Measurements from ENCODE around the gene EMC6. TPM values are rescaled to one million over a fixed set of nuclear protein-coding genes. Genes with fewer than 3 reads are reported as not detected.

The EMC6 gene
- total RNA-seq, 2 donors from 2014 or later: 28.9 to 58.8 TPM

- Mint-ChIP-seq H3K9me3 (no peaks in the 10 kb centered on the region), H3K27me3 (no peaks in the 10 kb centered on the region), H3K27ac (no peak overlapping the region), H3K36me3 (ENCODE audit: low read depth) (no peaks in the 10 kb centered on the region), H3K4me1 (no peaks in the 10 kb centered on the region), H3K4me3 (no peak overlapping the region)
- ATAC-seq (replicated peaks): peak; percentile 92
These were observed 14.5 kb downstream of the EMC6 start for GRCh38 chr17:3683054-3683511.

DNA sequence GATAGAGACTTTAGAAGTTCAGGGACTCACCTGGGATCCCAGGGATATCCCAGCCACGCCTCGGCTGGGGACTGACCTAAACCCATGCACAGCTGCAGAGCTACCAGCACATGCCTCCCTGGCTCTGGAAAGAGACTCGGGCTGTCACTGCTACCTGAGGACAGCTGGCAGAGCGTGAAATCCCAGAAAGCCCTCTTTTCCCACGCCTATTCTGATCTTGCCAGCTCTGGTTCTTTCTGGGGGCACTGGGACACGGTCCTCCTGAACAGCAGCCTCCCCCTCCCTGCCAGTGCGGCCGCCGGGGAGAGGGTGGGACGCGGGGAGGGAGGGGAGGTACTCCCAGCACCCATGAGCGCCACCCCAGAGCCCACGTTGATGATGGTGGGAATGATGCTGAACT lies 16.6 kb downstream of the EMC6 start:
- H3K36me3 Mint-ChIP-seq (ENCODE audit: low read depth): peaks cover 7% of the 10 kb centered on the region
- H3K27me3 Mint-ChIP-seq: no peaks in the 10 kb centered on the region
- H3K27ac Mint-ChIP-seq: no peak overlapping the region
- no peaks in the 10 kb centered on the region for H3K4me1 Mint-ChIP-seq
- H3K9me3 Mint-ChIP-seq: no peaks in the 10 kb centered on the region
- no peak for ATAC-seq (replicated peaks)
- H3K4me3 Mint-ChIP-seq: no peak overlapping the region

- Mint-ChIP-seq H3K9me3 (no peaks in the 10 kb centered on the region), H3K4me3 (no peak overlapping the region), H3K36me3 (ENCODE audit: low read depth) (peaks cover 19% of the 10 kb centered on the region), H3K27me3 (no peaks in the 10 kb centered on the region), H3K27ac (no peak overlapping the region), H3K4me1 (no peaks in the 10 kb centered on the region)
- ATAC-seq (replicated peaks): no peak
These were observed 19.5 kb downstream of the EMC6 start for GRCh38 chr17:3688027-3688553.

GRCh38 chr17:3688852-3689261 lies 20.2 kb downstream of the EMC6 start:
- H3K4me3 Mint-ChIP-seq: no peak overlapping the region
- no peak for ATAC-seq (replicated peaks)
- no peak overlapping the region for H3K27ac Mint-ChIP-seq
- no peaks in the 10 kb centered on the region for H3K4me1 Mint-ChIP-seq
- peaks cover 21% of the 10 kb centered on the region for H3K36me3 Mint-ChIP-seq (ENCODE audit: low read depth)
- no peaks in the 10 kb centered on the region for H3K9me3 Mint-ChIP-seq
- no peaks in the 10 kb centered on the region for H3K27me3 Mint-ChIP-seq

- Mint-ChIP-seq H3K36me3 (ENCODE audit: low read depth) (peaks cover 24% of the 10 kb centered on the region), H3K27ac (no peak overlapping the region), H3K27me3 (no peaks in the 10 kb centered on the region)
These were observed 20.9 kb downstream of the EMC6 start for GRCh38 chr17:3689262-3690093.

DNA sequence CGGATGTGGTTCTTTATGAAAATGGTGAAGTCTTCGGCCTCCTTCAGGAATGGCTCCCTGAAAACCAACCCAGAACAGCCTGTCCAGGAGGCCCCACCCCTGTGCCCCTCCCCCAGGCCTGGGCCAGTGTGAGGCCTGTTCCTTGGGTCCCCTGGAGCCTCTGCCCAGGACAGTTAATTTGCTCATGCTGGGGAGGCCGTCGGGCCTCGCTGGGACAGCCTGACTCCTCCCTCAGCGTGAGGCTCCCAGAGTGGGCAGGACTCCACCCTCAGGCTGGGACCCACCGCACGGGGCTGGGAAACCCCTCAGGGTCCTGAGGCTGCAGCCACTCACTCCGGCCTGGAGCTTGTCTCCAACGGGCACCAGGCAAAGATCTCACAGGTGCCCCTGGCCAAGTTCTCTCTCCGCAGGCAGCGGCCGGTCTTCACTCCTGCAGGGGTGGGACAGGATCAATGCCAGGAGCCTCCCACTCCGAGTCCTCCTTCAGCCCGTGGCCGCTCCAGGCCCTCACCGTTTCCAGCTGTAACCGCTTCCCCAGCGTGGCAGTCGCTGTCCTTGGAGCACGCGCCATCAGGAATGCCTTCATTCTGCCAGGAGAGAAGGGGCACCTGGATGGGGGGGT lies 21.6 kb downstream of the EMC6 start:
- peaks cover 5% of the 10 kb centered on the region for H3K4me1 Mint-ChIP-seq
- peaks cover 24% of the 10 kb centered on the region for H3K36me3 Mint-ChIP-seq (ENCODE audit: low read depth)
- no peak for ATAC-seq (replicated peaks)
- no peak overlapping the region for H3K27ac Mint-ChIP-seq
- no peak overlapping the region for H3K4me3 Mint-ChIP-seq
- no peaks in the 10 kb centered on the region for H3K9me3 Mint-ChIP-seq
- H3K27me3 Mint-ChIP-seq: no peaks in the 10 kb centered on the region

More at GRCh38 chr17:3689262-3690093, 20.9 kb downstream of the EMC6 start:
- H3K4me3 Mint-ChIP-seq: no peak overlapping the region
- no peak for ATAC-seq (replicated peaks)
- H3K9me3 Mint-ChIP-seq: no peaks in the 10 kb centered on the region
- peaks cover 1% of the 10 kb centered on the region for H3K4me1 Mint-ChIP-seq

DNA sequence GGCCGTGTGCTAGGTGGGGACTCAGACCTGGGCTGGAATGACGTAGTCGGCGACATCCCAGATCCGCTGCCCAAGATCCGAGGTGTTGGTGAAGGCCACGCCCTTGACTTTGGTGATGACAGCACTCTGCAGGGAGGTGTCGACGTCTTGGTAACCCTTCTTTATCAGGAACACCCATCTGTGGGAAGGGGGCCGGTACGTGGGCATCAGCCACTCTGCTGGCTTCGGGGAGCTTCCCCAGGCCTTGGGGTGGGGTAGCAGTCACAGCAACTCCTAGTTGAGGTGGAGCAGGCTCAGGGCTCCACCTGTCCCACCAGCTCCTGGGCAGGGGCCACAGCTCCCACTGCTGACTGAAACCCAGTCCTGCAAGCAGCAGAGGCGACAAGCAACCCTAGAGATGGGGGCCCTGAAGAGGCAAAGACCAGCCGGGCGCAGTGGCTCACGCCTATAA lies 23.0 kb downstream of the EMC6 start:
- H3K27ac Mint-ChIP-seq: no peak overlapping the region
- peaks cover 5% of the 10 kb centered on the region for H3K4me1 Mint-ChIP-seq
- H3K4me3 Mint-ChIP-seq: no peak overlapping the region
- H3K36me3 Mint-ChIP-seq (ENCODE audit: low read depth): peaks cover 24% of the 10 kb centered on the region
- no peaks in the 10 kb centered on the region for H3K9me3 Mint-ChIP-seq
- no peak for ATAC-seq (replicated peaks)
- H3K27me3 Mint-ChIP-seq: no peaks in the 10 kb centered on the region

- no peak overlapping the region for H3K4me3 Mint-ChIP-seq
- no peak for ATAC-seq (replicated peaks)
- H3K4me1 Mint-ChIP-seq: peaks cover 5% of the 10 kb centered on the region
- no peaks in the 10 kb centered on the region for H3K9me3 Mint-ChIP-seq
- H3K36me3 Mint-ChIP-seq (ENCODE audit: low read depth): peaks cover 24% of the 10 kb centered on the region
- no peaks in the 10 kb centered on the region for H3K27me3 Mint-ChIP-seq
- no peak overlapping the region for H3K27ac Mint-ChIP-seq
These were observed 23.7 kb downstream of the EMC6 start for GRCh38 chr17:3692346-3692745.

- Mint-ChIP-seq H3K36me3 (ENCODE audit: low read depth) (peaks cover 24% of the 10 kb centered on the region), H3K27me3 (no peaks in the 10 kb centered on the region), H3K27ac (no peak overlapping the region), H3K9me3 (no peaks in the 10 kb centered on the region), H3K4me3 (no peak overlapping the region), H3K4me1 (peaks cover 5% of the 10 kb centered on the region)
- ATAC-seq (replicated peaks): no peak
These were observed 24.5 kb downstream of the EMC6 start for GRCh38 chr17:3693141-3693540.

GRCh38 chr17:3693829-3694231 lies 25.2 kb downstream of the EMC6 start:
- H3K27me3 Mint-ChIP-seq: no peaks in the 10 kb centered on the region
- ATAC-seq (replicated peaks): peak; percentile 92
- H3K27ac Mint-ChIP-seq: peak overlapping the region; percentile 77
- peak overlapping the region; percentile 79 for H3K4me3 Mint-ChIP-seq
- H3K36me3 Mint-ChIP-seq (ENCODE audit: low read depth): peaks cover 24% of the 10 kb centered on the region
- H3K9me3 Mint-ChIP-seq: no peaks in the 10 kb centered on the region
- peaks cover 5% of the 10 kb centered on the region for H3K4me1 Mint-ChIP-seq

DNA sequence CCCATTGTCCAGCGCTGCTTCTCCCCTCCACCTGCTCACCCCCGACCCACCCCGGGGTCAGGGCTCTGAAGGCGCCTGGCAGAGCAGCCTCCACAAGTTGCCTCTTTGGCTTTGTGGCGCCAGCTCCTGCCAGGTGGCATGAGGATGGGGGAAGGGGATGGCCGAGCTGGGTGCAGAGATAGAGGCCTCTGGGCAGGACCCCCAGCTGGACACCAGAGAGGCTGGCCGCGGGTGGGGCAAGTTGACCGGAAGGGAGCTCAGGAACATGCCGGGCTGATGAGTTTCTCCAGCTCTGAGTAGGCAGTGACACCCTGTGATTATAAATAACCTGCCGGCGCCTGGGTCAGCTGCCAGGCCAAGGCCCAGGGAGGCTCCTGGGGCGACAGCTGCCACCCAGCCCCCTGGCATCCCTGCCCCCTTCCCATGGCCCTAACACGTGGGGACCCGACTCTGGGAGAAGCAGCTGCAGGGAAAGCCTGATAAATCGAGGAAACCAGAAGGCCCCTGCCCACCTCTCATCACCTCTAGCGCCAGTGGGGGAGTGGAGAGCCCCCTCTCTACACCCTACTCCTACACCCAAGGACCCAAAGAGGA lies 26.6 kb downstream of the EMC6 start:
- no peaks in the 10 kb centered on the region for H3K9me3 Mint-ChIP-seq
- H3K4me3 Mint-ChIP-seq: peak overlapping the region; percentile 79
- peaks cover 5% of the 10 kb centered on the region for H3K4me1 Mint-ChIP-seq
- no peaks in the 10 kb centered on the region for H3K27me3 Mint-ChIP-seq
- no peak for ATAC-seq (replicated peaks)
- peaks cover 16% of the 10 kb centered on the region for H3K36me3 Mint-ChIP-seq (ENCODE audit: low read depth)
- no peak overlapping the region for H3K27ac Mint-ChIP-seq

DNA sequence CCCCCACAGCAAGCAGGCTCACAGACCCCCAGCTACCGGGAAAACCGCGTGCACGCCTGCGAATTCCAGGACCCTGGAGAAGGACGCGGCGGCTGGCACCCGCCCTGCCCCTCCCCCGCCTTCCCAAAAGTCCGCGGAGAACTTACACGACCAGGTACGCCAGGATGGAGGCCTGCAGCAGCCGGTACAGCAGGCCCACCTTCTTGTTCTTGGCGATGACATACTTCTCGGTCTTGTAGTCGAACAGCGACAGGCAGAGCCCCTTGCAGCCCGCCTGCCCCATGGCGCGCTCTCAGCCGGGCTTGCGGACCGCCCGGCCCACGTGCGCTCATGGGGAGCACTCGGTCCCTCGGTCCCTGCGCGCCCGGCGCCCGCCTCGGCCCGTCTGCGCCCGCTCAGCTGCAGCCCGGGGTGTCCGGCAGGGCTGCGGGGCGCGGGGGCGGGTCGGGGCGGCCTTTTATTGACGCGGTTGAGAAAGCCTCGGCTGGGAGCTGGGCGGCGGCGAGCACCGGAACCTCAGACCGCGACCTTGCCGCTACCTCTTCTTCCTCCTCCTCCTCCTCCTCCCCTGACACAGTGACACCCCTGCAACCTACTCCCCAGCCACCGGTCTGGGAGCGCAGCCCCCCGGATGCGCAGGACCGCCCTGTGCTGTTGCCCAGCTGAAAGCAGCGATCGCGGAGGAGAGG lies 27.3 kb downstream of the EMC6 start, which contains the start of gene P2RX5:
TSS of gene P2RX5 (minus strand) at position 433 of the 689 bp plus-strand sequence. CDS start at position 283, 150 bp downstream.
- Mint-ChIP-seq H3K36me3 (ENCODE audit: low read depth) (peaks cover 10% of the 10 kb centered on the region), H3K4me3 (peak within 1 kb of the TSS; percentile 79), H3K27ac (no peak within 1 kb of the TSS), H3K4me1 (peaks cover 5% of the 10 kb centered on the region), H3K9me3 (no peaks in the 10 kb centered on the region), H3K27me3 (no peaks in the 10 kb centered on the region)
- ATAC-seq (replicated peaks): peak; percentile 46

- no peak overlapping the region for H3K4me3 Mint-ChIP-seq
- H3K27ac Mint-ChIP-seq: no peak overlapping the region
- H3K4me1 Mint-ChIP-seq: peaks cover 5% of the 10 kb centered on the region
- peaks cover 5% of the 10 kb centered on the region for H3K36me3 Mint-ChIP-seq (ENCODE audit: low read depth)
- no peak for ATAC-seq (replicated peaks)
- no peaks in the 10 kb centered on the region for H3K27me3 Mint-ChIP-seq
- H3K9me3 Mint-ChIP-seq: no peaks in the 10 kb centered on the region
These were observed 28.5 kb downstream of the EMC6 start for GRCh38 chr17:3697103-3697476.

GRCh38 chr17:3698139-3698538 lies 29.5 kb downstream of the EMC6 start:
- Mint-ChIP-seq H3K27me3 (no peaks in the 10 kb centered on the region), H3K36me3 (ENCODE audit: low read depth) (peaks cover 5% of the 10 kb centered on the region), H3K9me3 (peaks cover 4% of the 10 kb centered on the region), H3K4me1 (peaks cover 5% of the 10 kb centered on the region), H3K27ac (no peak overlapping the region), H3K4me3 (no peak overlapping the region)
- ATAC-seq (replicated peaks): no peak
